Measurements from ENCODE around the gene RAPGEF2.
"Not testable (repeated sequence)": the region's sequence is repeated elsewhere in the genome, so short reads cannot be mapped to it uniquely, and the experiment has no call there.

The RAPGEF2 gene

DNA sequence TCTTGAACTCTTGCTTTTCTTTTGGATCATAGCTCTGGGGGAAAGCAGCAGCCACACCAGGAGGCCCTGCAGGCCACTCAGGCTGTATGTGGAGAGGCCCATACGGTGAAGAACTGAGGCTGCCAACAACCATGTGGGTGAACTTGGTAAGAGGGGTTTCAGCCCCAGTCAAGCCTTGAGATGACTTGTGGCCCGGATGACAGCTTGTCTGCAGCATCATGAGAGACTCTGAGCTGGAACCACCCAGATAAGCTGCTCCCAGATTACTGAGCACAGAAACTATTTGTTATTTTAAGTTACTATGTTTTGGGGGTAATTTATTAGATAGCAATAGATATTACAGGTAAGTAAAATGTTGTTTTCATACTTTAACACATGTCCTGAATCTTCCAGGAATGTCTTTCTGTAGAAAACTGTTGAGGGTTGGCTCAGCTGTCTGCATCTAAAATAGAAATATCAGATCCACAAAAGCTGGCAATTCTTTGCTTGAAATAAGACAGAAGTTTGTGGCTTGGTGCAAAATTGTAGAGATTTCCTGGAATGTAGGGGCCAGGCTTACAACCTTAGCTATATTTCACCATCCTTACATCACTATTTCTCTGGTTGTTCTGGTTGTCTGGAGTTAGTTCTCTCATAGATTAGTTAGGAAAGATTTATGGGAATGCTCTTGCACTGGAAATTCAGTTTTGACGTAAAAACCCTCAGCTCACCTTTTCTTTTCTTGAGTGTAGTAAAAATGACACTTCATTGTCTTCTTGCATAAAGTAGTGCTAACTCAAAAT, 272.1 kb downstream of the RAPGEF2 start:
- DNase-seq (ENCODE audit: low spot score) = no peak

DNA sequence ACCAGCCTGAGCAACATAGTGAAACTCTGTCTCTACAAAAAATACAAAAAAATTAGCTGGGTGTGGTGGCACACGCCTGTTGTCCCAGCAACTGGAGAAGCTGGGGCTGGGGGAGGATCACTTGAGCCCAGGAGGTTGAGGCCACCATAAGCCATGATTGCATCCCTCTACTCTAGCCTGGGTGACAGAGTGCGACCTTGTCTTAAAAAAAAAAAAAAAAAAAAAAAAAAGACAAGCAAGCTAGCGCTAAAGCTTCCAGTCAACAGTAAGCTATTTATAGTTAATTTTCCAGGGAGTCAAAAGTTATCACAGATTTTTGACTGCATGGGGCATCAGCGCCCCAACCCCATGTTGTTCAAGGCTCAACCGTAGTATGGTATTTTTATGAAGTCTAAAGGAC, 273.4 kb downstream of the RAPGEF2 start:
- DNase-seq (ENCODE audit: low spot score) = no peak

DNA sequence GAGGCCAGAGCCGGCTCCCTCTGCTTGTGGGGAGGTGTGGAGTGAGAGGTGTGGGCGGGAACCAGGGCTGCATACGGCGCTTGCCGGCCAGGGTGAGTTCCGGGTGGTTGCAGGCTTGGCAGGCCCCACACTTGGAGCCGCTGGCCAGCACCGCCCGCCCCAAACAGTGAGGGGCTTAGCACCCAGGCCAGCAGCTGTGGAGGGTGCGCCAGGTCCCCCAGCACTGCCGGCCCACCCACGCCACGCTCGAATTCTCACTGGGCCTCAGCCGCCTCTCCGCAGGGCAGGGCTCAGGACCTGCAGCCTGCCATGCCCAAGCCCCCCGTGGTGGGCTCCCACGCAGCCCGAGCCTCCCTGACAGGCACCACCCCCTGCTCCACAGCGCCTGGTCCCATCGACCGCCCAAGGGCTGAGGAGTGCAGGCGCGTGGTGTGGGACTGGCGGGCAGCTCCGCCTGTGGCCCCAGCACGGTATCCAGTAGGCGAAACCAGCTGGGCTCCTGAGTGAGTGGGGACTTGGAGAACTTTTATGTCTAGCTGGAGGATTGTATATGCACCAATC, 275.3 kb downstream of the RAPGEF2 start:
- no peak for DNase-seq (ENCODE audit: low spot score)

DNA sequence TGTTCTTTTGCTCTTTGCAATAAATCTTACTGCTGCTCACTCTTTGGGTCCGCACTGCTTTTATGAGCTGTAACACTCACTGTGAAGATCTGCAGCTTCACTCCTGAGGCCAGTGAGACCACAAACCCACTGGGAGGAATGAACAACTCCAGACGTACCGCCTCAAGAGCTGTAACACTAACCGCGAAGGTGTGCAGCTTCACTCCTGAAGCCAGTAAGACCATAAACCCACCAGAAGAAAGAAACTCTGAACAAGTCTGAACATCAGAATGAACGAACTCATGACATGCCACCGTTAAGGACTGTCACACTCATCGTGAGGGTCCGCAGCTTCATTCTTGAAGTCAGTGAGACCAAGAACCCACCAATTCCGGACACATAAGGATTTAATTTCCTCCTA, 276.2 kb downstream of the RAPGEF2 start:
- not testable (repeated sequence) for DNase-seq (ENCODE audit: low spot score)

DNA sequence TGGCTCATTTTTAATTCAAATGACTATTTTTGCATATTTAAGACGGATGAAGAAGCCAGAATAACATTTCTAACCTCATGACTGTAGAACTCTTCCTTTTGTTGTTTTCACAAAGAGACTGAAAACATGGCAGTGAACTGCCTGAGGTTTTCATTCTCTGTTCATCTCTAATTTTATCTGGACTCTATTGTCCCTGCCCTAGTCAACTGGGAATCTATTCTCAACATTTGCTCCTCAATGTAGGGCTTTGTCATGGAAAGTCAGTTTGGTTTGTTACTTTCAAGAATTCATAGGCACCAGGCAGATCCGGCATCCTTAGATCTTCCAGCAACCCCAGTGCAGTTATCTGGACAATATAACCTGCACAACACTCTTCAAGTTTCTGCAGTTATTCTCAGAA, 277.0 kb downstream of the RAPGEF2 start:
- DNase-seq (ENCODE audit: low spot score) = no peak

DNA sequence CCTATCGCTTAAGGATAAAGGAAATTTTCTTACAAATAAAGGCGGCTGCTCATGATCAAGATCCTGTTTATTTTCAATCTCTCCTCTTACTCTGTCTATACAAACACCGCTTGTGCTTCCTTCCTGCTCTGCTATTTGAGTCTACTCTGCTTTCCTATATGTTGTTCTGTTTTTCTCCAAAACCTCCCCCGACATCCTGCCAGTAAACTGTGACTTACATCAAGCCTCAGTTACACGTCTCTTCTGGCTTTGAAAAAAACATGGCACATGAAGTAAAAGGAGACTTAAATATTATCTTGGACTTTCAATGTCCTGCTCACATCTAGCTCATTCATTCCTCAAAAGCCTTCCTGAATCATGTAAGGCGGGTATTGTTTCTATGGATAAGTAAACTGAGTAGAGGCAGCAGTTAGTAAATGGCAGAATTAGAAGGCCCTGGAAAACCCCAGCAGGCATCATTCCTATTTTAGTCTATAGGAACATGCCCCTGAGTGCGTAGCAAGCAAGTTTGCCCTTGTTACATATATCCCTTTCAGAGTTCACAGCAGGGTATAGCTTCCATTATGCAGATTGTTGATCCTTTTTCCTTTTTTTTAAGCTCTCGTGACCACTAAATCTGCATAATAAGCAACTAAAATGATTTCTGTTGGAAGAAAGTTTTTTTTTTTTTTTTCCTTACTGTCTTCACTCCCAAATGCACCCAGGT, 280.1 kb downstream of the RAPGEF2 start:
- DNase-seq (ENCODE audit: low spot score) = no peak

DNA sequence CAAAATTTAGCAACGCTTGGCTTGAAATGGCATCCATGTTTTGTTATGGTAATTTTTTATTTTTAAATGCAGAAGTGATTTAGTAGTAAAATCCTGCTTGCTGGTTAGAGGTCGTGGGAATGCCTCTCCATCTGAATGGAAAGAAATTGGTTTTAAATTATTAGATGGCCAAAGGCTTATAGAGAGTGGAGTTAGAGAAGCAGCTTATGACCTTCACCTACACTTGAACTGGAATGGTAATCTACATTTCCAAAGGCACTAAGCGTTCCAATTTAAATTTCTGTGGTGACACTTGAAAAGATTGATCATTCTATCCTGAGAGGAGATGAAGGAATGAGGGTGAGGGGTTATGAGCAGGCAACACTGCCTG, 280.7 kb downstream of the RAPGEF2 start:
- no peak for DNase-seq (ENCODE audit: low spot score)

DNA sequence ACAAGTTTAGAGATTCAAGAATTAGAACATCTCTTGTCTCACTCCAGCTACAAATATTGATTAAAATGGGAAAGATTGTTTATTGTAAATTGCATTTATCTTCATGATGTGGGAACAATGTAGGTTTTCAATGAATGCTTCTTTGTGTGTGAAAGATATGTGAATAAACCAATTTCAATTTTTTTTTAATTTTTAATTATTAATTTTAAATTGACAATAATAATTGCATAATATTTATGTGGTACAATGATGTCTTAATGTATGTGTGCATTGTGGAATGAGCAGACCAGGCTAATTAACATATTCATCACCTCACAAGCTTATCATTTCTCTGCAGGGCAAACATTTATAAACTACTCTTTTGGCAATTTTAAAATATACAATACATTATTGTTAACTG, 281.1 kb downstream of the RAPGEF2 start:
- no peak for DNase-seq (ENCODE audit: low spot score)

DNA sequence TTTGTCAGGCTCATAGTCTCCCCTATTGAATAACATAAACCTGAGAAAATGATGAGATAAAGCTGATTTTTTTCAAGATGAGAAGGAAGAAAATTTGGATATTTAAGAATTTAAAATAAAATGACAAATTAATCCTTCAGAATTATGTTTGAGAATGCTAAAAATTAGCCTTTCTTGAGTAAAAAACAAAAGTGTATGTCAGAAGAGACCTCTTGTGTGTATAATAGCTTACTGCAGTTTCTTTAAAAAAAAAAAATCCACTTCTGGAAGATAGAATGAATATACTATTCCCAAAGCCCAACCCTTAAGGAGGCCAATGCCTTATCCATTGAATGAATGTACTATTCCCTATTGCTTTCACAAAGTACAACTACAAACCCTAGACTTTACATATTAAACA, 281.8 kb downstream of the RAPGEF2 start:
- DNase-seq (ENCODE audit: low spot score) = no peak

DNA sequence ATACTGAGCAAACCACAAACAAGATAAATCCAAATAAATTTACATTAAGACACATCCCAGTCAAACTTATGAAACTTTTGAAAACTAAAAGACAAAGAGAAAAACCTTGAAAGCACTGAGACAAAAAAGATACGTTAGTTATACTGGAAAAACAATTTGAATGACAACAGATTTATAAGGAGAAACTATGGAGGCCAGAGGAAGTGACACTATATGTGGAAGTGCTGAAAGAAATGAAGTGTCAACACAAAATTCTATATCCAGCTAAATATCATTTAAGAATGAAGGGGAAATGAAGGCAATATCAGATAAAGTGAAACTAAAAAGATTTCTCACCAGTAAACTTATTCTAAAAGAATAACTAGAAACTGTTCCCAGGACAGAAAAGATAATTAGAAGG, 283.7 kb downstream of the RAPGEF2 start:
- DNase-seq (ENCODE audit: low spot score) = no peak

DNA sequence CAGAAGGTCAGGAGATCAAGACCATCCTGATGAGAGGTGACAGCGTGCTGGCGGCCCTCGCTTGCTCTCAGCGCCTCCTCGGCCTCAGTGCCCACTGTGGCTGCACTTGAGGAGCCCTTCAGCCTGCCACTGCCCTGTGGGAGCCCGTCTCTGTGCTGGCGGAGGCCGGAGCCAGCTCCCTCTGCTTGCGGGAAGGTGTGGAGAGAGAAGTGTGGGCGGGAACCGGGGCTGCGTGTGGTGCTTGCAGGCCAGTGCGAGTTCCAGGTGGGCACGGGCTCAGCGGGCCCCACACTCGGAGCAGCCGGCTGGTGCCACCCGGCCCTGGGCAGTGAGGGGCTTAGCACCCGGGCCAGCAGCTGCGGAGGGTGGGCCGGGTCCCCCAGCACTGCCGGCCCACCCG, 286.9 kb downstream of the RAPGEF2 start:
- no peak for DNase-seq (ENCODE audit: low spot score)

DNA sequence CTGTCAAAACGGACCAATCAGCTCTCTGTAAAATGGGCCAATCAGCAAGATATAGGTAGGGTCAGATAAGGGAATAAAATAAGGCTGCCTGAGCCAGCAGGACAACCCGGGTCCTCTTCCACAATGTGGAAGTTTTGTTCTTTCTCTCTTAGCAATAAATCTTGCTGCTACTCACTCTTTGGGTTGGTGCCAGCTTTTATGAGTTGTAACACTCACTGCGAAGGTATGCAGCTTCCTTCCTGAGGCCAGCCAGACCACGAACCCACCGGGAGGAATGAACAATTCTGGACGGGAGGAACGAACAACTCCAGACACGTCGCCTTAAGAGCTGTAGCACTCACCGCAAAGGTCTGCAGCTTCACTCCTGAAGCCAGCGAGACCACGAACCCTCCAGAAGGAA, 287.8 kb downstream of the RAPGEF2 start:
- DNase-seq (ENCODE audit: low spot score) = no peak

DNA sequence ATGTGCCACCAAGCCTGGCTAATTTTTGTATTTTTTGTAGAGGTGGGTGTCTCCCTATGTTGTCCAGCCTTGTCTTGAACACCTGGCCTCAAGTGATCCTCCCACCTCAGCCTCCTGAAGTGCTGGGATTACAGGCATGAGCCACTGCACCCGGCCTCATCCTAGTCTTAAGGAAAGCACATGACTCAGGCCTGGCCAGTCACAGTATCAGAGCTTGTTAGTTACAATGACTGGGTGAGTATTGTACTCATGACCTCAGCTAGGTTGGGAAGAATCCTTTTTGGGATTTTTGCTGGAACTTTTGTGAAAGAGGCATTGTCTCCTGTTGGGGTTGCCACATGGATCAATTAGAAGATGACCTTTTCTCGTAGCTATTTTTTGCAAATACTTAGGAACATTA, 292.8 kb downstream of the RAPGEF2 start:
- no peak for DNase-seq (ENCODE audit: low spot score)

DNA sequence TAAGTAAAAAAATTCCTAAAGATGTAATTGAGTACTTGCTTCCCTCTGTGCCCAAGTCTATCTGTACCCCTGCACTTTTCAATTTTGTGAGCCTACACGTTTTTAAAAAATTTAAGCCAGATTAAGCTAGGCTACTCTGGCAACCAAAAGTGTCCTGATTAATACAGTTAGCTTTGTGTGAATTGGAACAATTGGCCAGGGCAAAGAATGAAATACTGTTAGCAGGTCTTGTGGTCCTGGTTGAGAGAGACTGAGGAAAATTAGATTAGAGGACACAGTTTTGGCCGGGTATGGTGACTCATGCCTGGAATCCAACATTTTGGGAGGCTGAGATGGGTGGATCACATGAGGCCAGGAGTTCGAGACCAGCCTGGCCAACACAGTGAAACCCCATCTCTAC, 293.3 kb downstream of the RAPGEF2 start:
- DNase-seq (ENCODE audit: low spot score) = no peak

DNA sequence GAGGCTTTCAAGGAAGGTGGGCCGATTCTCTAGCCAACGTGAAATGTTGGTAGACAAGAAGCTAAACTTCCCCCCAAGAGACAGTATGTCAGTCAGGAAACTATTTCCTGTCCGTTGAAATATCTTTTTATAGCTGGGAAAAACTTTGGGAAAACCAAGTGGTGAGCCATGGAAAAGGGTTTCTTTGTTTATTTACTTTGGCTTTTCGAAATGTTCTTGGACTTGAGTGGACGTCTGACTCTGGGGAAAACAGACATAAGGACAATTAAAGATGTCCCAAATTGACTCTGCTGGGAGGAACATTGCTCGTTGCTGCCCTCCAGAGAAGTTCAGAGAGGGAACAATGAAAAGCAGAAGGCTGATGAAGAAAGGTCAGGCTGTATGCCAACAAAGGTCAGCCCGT, 295.4 kb downstream of the RAPGEF2 start:
- no peak for DNase-seq (ENCODE audit: low spot score)

DNA sequence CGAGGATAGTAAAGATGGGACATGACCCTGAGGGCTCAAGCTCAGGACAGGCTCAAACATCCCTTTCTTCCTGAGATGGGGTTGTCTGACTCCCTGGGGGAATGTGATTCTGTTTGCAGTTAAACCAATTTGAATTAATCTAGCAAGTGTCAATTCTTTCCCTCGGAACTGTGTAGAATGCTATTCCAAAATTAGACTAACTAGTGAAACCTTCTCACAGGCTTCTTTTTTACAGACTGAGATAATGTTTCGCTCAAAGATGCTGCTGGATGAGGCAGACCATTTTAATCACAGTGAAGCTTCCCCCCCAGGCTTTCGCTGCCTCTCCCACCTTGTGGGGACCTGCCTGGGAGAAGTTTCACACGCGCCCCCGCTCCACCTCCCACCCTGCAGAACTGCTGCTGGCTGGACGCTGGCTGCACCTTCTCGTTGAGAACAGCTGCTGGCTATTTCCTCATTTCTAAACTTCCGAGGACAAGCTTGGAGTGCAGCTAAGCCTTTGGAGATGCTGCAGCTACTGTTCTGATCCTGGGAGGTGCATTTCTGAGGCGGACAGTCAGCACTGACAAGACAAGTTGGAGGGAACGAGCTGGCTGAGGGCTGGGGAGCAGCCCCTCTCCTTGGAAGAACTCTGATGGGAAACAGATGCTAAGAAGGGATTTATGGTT, 297.8 kb downstream of the RAPGEF2 start:
- no peak for DNase-seq (ENCODE audit: low spot score)

DNA sequence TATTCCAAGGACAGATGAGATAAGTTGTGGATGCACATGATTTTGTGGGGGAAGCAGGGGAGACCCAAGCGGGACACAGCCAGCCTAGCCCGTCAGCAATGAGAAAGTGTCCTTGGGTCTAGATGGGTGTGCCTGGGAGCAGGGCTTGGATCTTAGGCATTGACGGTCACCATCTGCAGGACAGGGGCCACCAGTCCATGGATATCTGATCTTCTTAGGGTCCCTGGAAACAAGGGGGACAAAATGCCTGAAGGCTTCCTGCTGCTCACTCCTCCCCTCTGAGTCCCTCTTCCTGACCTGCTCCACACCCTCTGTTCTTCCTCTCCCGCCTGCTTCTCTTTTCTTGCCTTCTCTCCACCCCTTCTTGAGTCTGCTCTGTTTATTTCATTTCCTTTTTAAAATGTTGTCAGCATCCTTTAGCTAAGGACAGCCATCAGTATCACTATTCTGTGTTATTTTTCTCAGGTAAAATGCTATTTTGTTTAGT, 298.4 kb downstream of the RAPGEF2 start:
- no peak for DNase-seq (ENCODE audit: low spot score)

DNA sequence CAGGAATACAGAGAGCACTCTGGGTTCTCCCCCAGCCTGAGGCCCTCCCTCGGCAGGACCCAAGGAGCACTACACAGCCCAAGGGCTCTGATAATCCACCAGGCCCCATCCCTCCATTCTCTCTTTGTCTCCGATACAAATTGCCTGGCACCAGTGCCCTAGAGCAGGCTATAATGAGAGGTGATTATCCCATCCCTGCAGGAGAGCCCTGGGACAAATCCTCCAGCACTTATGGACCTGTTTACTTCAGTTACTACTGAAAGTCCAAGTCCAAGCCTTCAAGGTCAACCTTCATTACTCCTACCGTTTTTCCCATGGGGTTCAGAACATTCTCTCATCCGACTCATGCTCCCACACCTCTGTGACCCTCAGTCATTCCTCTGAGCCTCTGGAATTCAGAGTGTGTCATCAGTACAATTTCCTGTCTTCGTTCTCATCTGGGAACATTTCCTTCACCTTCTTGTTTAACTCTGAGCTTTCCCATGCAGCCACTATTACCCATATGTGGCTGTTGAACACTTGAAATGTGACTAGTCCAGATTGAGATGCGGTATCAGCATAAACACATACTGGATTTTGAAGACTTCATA, 299.0 kb downstream of the RAPGEF2 start:
- no peak for DNase-seq (ENCODE audit: low spot score)

Measured in germinal center (tissue), 1 donor.